GM18909 (cell line): ENCODE results near the gene ARR3.
"Not testable (repeated sequence)": the region's sequence is repeated elsewhere in the genome, so short reads cannot be mapped to it uniquely, and the experiment has no call there.

Source experiments
- ATAC-seq: cut with Tn5 transposase; IDR thresholded peaks from one replicate; pipeline ENCODE4 v1.9.1; 2021; ENCODE audit warnings: mild to moderate bottlenecking; ENCODE audit not compliant: unreplicated experiment, poor library complexity

ARR3 gene

DNA sequence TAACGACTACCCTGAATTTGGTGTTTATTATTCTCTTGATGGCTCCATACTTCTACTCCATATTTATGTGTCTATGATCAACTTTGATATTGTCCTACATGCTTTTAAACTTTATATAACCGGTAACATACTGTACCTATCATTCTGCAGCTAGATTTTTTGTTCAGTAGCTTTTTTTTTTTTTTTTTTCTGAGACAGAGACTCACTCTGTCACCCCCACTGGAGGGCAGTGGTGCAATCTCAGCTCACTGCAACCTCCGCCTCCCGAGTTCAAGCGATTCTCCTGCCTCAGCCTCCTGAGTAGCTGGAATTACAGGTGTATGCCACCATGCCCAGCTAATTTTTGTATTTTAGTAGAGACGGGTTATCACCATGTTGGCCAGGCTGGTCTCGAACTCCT, 5.9 kb downstream of the ARR3 start:
- not testable (repeated sequence) for ATAC-seq

DNA sequence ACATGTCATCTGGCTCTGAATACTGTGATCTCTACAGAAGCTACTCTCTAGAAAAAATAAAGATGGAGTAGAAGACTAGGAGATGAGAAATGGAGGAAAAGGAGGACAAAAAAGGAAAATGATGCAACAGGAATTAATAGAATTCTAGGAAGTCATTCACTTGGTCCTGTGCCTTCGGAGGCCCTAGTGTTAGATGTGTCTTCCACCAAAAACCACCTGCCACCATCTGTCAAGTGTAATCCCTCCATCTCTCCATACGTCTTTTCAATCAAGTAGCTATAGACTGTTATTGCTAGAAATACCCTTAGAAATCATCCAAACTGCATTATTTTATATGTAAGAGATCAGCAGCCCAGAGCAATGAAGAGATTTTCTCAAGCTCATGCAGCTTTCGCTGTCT, 10.9 kb downstream of the ARR3 start:
- no peak for ATAC-seq

- no peak for ATAC-seq
These were observed 12.4 kb downstream of the ARR3 start for GRCh38 chrX:70280573-70280972.

DNA sequence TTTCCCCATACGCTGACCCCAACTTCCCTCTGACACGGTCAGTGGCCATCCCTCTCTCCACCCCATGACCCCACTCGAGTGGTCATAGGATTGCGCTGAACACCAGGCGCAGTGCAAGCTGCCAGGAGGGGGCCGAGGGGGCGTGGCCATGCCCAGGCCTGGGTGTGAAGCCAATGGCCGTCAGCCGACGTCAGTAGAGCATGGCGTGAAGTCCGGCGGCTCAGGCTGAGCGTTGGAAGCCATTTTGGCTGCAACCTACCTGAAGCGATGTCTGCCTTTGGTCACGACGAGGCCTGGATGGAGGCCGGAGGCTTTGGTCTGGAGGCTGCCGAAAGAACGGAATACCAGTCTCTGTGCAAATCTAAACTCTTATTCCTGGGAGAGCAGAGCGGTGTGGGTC, 13.8 kb downstream of the ARR3 start, which contains the start of gene RAB41:
RAB41 (plus strand) TSS at position 222 of the 400 bp plus-strand sequence; CDS start at position 268, 46 bp downstream.
- no peak for ATAC-seq

GRCh38 chrX:70289168-70289792, 21.1 kb downstream of the ARR3 start:
- no peak for ATAC-seq

- peak; percentile 96 for ATAC-seq
These were observed 21.9 kb downstream of the ARR3 start, which contains the start of the genes KIF4A and PDZD11 for GRCh38 chrX:70289793-70290770. Gene KIF4A (plus strand): TSS chrX:70290104. CDS start chrX:70290459, 355 bp downstream. Gene PDZD11 (minus strand): TSS chrX:70289927. CDS start chrX:70289341, 586 bp downstream.

GRCh38 chrX:70292788-70293187, 24.7 kb downstream of the ARR3 start:
- no peak for ATAC-seq

DNA sequence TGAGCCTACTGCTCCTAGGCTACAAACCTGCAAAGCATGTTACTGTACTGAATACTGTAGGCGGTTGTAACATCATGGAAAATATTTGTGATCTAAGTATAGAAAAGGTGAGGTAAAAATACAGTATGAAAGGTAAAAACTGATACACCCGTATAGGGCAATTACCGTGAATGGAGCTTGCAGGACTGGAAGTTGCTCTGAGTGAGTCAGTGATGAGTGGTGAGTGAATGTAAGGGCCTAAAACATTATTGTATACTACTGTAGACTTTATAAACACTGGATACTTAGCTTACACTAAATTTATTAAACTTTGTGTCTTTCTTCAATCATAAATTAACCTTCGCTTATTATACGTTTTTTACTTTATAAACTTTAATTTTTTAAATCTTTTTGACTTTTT, 25.5 kb downstream of the ARR3 start:
- no peak for ATAC-seq

DNA sequence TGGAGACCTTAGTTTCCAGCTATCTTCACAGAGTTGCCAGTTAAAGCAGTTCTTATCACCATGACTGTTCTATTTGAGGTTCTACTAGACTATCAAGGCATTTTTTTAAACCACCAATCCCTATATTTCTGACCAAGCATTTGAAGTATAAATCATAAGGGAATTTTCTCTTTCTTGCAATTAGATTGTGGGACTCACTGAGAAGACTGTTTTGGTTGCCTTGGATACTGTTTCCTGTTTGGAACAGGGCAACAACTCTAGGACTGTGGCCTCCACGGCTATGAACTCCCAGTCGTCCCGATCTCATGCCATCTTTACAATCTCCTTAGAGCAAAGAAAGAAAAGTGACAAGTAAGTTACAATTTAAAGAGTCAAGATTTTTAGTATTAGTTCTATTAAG, 33.6 kb downstream of the ARR3 start:
- no peak for ATAC-seq

DNA sequence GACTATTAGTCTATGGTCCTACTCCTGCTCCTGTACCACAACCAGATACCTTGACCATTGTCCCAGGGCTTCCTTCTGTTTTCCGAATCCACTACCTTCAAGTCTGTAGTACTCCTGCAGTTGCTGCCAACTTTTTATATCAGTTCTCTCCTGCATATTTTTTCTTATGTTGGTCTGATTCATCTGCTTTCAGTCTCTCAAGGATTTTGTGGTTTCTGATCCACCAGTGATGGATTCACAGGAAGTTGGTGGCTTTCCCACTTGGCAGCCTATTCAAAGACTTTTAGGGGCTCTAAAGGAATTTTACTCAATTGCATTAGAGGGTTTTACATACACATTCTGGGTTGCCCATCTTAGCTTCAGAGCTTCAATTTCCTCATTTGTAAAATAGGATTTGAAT, 45.4 kb downstream of the ARR3 start:
- ATAC-seq: no peak

DNA sequence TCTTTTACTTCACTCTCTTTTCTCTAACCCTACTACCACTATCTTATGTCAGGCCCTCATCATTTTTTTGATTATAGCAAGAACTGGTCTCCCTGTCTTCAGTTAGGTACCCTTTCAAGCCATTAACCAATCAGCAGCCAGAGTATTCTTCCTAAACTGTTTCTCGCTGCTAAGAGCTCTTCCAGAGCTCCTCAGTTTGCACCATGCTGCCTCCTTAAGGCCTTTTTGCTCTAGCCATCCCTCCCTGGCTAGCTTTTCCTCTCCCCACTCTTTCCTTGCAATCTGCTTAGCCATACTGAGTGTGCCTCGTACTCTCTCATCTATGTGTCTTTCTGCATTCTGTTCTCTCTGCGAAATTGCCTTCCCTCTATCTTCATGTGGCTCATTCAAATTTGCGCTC, 54.6 kb downstream of the ARR3 start:
- ATAC-seq: no peak

GRCh38 chrX:70323628-70324027, 55.5 kb downstream of the ARR3 start:
- not testable (repeated sequence) for ATAC-seq

- no peak for ATAC-seq
These were observed 56.2 kb downstream of the ARR3 start for GRCh38 chrX:70324326-70324725.

DNA sequence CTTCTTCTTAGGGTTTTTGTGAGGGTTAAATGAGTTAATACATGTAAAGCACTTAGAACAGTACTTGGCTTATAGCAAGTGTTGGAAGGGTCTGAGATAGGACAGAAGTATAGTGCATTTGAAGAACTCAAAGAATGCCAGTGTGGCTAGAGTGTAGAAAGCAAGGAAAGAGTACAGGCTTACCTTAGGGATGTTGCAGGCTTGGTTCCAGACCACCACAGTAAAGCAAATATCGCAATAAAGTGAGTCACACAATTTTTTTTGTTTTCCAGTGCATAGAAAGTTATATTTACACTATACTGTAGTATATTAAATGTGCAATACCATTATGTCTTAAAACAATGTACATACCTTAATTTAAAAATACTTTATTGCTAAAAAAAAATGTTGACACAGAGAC, 63.0 kb downstream of the ARR3 start:
- no peak for ATAC-seq
